A549 (cell line): ENCODE measurements around the gene EIF4G1. TPM values are rescaled to one million over a fixed set of nuclear protein-coding genes. Genes with fewer than 3 reads are reported as not detected.

ENCODE experiments used
- ATAC-seq, 2 experiments: fragments of 200-7000 bp in 1 of 2; fragments of >200 bp in 1 of 2; cut with Nextera tagmentation in 1 of 2; cut with Tn5 transposase in 1 of 2; 3 replicates each; pipeline versions ENCODE4 v1.8.0 to v1.9.1; 2018 to 2020; ENCODE audit warnings: mild to moderate bottlenecking in 1 of 2, moderate library complexity in 1 of 2
- CTCF ChIA-PET: fragments of 300-600 bp; sonication (Branson Sonifier 250); formaldehyde crosslinking; extraction: SDS; loops from one replicate; lab custom pipeline; 2021; ENCODE audit warnings: antibody characterized with exemption, inconsistent platforms; lab: Yijun Ruan, JAX
- POLR2A ChIA-PET: fragments of 350-600 bp; formaldehyde crosslinking; extraction: SDS; loops from one replicate; lab custom pipeline; 2021; ENCODE audit warnings: antibody characterized with exemption, inconsistent platforms; lab: Yijun Ruan, JAX
- DNase-seq, 2 experiments: peaks; one replicate each; pipeline versions ENCODE4 v3.0.0 to v3.0.0-alpha.2; 2011 to 2016; ENCODE audit warnings: low read depth in 1 of 2, low spot score in 1 of 2
- FAIRE-seq: peaks from 2 replicates; lab custom pipeline; 2011; peaks lifted over from hg19 to GRCh38; lab: Jason Lieb, UNC
- H3K27ac ChIP-seq, 2 experiments: fragments of >200 bp; sonication (Bioruptor Twin); formaldehyde crosslinking; 3 replicates each; pipeline ENCODE4 v1.5.1; 2016 to 2017
- H3K4me1 ChIP-seq: fragments of >200 bp; sonication (Bioruptor Twin); formaldehyde crosslinking; 3 replicates; pipeline ENCODE4 v1.6.1; 2016
- H3K4me2 ChIP-seq: fragments of >200 bp; sonication (Bioruptor Twin); formaldehyde crosslinking; 3 replicates; pipeline ENCODE4 v1.6.1; 2016
- H3K4me3 ChIP-seq: fragments of >200 bp; sonication (Bioruptor Twin); formaldehyde crosslinking; 3 replicates; pipeline ENCODE4 v1.5.1; 2016
- H3K9me3 ChIP-seq: fragments of >200 bp; sonication (Bioruptor Twin); formaldehyde crosslinking; 3 replicates; pipeline ENCODE4 v1.6.1; 2016
- BHLHE40 ChIP-seq: IDR thresholded peaks from 2 replicates; pipeline ENCODE4 v1.6.1; 2012; ENCODE audit warnings: low read depth, low read length, inconsistent platforms
- CBX8 ChIP-seq: fragments of 200-600 bp; sonication (generic); IDR thresholded peaks from 2 replicates; pipeline ENCODE4 v1.6.1; 2016
- CEBPB ChIP-seq, 2 experiments: fragments of >200 bp in 1 of 2; sonication (Bioruptor Twin) in 1 of 2; formaldehyde crosslinking in 1 of 2; IDR thresholded peaks; 2 replicates each; pipeline ENCODE4 v1.6.1; 2012 to 2016
- EHF ChIP-seq: fragments of 250-450 bp; sonication (Bioruptor Pico); IDR thresholded peaks from 2 replicates; pipeline ENCODE4 v1.5.0; 2020; ENCODE audit warnings: mild to moderate bottlenecking
- ESRRA ChIP-seq: fragments of 150-350 bp; IDR thresholded peaks from 2 replicates; pipeline ENCODE4 v1.6.1; 2014; ENCODE audit warnings: mild to moderate bottlenecking, low read length, borderline replicate concordance
- FOSL2 ChIP-seq, 2 experiments: fragments of 450-650 bp in 1 of 2; fragments of >200 bp in 1 of 2; sonication (Bioruptor Twin) in 1 of 2; formaldehyde crosslinking; IDR thresholded peaks; 2 replicates each; pipeline versions ENCODE4 v1.5.0 to v1.6.1; 2016 to 2020; ENCODE audit warnings: mild to moderate bottlenecking in 1 of 2, moderate library complexity in 1 of 2
- FOXS1 ChIP-seq: fragments of 250-450 bp; sonication (Bioruptor Pico); IDR thresholded peaks from 2 replicates; pipeline ENCODE4 v1.5.0; 2020; ENCODE audit warnings: mild to moderate bottlenecking, moderate library complexity
- HOXB5 ChIP-seq: fragments of 250-450 bp; sonication (Bioruptor Pico); IDR thresholded peaks from 2 replicates; pipeline ENCODE4 v1.5.0; 2020; ENCODE audit warnings: mild to moderate bottlenecking, moderate library complexity
- KDM5A ChIP-seq: fragments of 200-600 bp; sonication (generic); IDR thresholded peaks from 2 replicates; pipeline ENCODE4 v1.6.1; 2016; ENCODE audit warnings: antibody characterized with exemption, mild to moderate bottlenecking
- MAFK ChIP-seq: fragments of 450-650 bp; IDR thresholded peaks from 2 replicates; pipeline ENCODE4 v1.6.1; 2014; ENCODE audit not compliant: partially characterized antibody
- MAZ ChIP-seq: fragments of 150-350 bp; IDR thresholded peaks from 2 replicates; pipeline ENCODE4 v1.6.1; 2014; ENCODE audit warnings: antibody characterized with exemption, low read depth, low read length, borderline replicate concordance
- MYC ChIP-seq: IDR thresholded peaks from 2 replicates; pipeline ENCODE4 v1.6.1; 2012; ENCODE audit warnings: mild to moderate bottlenecking, inconsistent platforms, low read length, improper control_type of control experiment, borderline replicate concordance
- POLR2AphosphoS2 ChIP-seq: conservative IDR thresholded peaks from 2 replicates; pipeline ENCODE4 v1.6.1; 2012; ENCODE audit warnings: low read length, improper control_type of control experiment, inconsistent platforms
- RFX5 ChIP-seq: fragments of 450-650 bp; IDR thresholded peaks from 2 replicates; pipeline ENCODE4 v1.7.1; 2014; ENCODE audit warnings: antibody characterized with exemption, mild to moderate bottlenecking, moderate library complexity
- RNF2 ChIP-seq: fragments of 200-600 bp; sonication (generic); IDR thresholded peaks from 2 replicates; pipeline ENCODE4 v1.6.1; 2016; ENCODE audit warnings: low read depth, mild to moderate bottlenecking, antibody characterized with exemption, moderate library complexity, borderline replicate concordance
- TFCP2L1 ChIP-seq: fragments of 250-450 bp; sonication (Bioruptor Pico); IDR thresholded peaks from 2 replicates; pipeline ENCODE4 v1.5.0; 2021; ENCODE audit warnings: mild to moderate bottlenecking
- ZFP36 ChIP-seq: fragments of 450-650 bp; IDR thresholded peaks from 2 replicates; pipeline ENCODE4 v1.6.1; 2014; ENCODE audit warnings: borderline replicate concordance; ENCODE audit not compliant: partially characterized antibody
- WGBS: methylation state at CpG from one replicate; pipeline ENCODE4 v1.1.6; 2017; ENCODE audit errors: missing lambda C conversion rate; 5-methylcytosine and 5-hydroxymethylcytosine counted together
- polyA plus RNA-seq, 4 experiments: library from polyadenylated mRNA; depleted of rRNA in 3 of 4; stranded (reverse); fragments of >200 nt; fragmentation: RNase III in 1 of 4; extraction: RNeasy Plus Mini Kit Qiagen cat#74134 plus additional on column Dnase treatment in 1 of 4; gene quantifications; 2 replicates in 3 of 4; 3 replicates in 1 of 4; pipeline ENCODE4 v1.2.3, GENCODE V29; 2011 to 2017
- TF ChIP-seq, protein P1 (sequence below): fragments of 450-650 bp; IDR thresholded peaks from 2 replicates; pipeline ENCODE4 v1.6.1; 2014; ENCODE audit warnings: antibody characterized with exemption
- TF ChIP-seq, protein P2 (sequence below): fragments of 200-600 bp; sonication (generic); IDR thresholded peaks from 2 replicates; pipeline ENCODE4 v1.6.1; 2016; ENCODE audit warnings: antibody characterized with exemption, mild to moderate bottlenecking, moderate library complexity
- TF ChIP-seq, protein P3 (sequence below): fragments of >200 bp; sonication (Bioruptor Twin); formaldehyde crosslinking; IDR thresholded peaks from 2 replicates; pipeline ENCODE4 v1.6.1; 2016
- TF ChIP-seq, protein P4 (sequence below): IDR thresholded peaks from 2 replicates; pipeline ENCODE4 v1.6.1; 2012
- TF ChIP-seq, protein P5 (sequence below): fragments of 150-350 bp; IDR thresholded peaks from 2 replicates; pipeline ENCODE4 v1.6.1; 2014; ENCODE audit warnings: low read depth, mild to moderate bottlenecking, low read length

Gene EIF4G1
- polyA plus RNA-seq, 2 of the 4 experiments (the other 2 are of a cell fraction): 152 to 248 TPM

DNA sequence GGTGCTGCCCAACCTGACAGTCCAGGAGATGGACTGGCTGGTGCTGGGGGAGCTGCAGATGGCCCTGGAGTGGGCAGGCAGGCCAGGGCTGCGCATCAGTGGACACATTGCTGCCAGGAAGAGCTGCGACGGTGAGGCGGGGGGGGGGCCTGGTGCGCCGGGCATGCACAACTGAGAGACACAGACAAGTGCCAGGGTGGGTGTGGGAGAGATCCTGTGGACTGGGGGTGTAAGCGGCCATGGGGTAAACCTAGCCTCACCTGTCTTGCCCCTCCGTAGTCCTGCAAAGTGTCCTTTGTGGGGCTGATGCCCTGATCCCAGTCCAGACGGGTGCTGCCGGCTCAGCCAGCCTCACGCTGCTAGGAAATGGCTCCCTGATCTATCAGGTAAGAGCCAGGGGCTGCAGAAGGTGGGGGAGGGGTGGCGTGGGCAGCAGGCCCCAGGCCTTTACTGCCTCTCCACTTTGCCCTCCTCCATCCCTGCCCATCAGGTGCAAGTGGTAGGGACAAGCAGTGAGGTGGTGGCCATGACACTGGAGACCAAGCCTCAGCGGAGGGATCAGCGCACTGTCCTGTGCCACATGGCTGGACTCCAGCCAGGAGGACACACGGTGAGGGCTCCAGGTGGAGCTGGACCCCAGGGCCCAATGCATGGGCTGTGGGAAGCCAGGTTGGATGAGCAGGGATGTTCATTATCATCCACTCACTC, 68.8 kb downstream of the EIF4G1 start:
- CTCF ChIA-PET: interaction anchor here (0.6 to 3.3 kb wide), 4 partner anchors 11 to 1591 kb away, joined by 3 to 16 read pairs (median 10); no protein-coding TSS in a partner anchor
- ATAC-seq: no peak
- Histone ChIP-seq H3K9me3 (no peaks in the 10 kb centered on the region), H3K4me2 (no peak overlapping the region), H3K4me1 (no peaks in the 10 kb centered on the region), H3K4me3 (no peak overlapping the region), H3K27ac (no peak overlapping the region)
- POLR2A ChIA-PET: no interaction called here
- TF ChIP-seq, protein P1, sequence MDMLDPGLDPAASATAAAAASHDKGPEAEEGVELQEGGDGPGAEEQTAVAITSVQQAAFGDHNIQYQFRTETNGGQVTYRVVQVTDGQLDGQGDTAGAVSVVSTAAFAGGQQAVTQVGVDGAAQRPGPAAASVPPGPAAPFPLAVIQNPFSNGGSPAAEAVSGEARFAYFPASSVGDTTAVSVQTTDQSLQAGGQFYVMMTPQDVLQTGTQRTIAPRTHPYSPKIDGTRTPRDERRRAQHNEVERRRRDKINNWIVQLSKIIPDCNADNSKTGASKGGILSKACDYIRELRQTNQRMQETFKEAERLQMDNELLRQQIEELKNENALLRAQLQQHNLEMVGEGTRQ: no peak
- TF ChIP-seq TFCP2L1 (CRISPR knock-in tag) (no peak), HOXB5 (no peak), EHF (no peak), ESRRA (no peak), FOSL2 (IDR thresholded peaks at IDR 0.05) (no peak), FOSL2 (CRISPR knock-in tag; IDR thresholded peaks at IDR 0.05) (no peak), MYC (no peak), MAZ (no peak)
- TF ChIP-seq, protein P2, sequence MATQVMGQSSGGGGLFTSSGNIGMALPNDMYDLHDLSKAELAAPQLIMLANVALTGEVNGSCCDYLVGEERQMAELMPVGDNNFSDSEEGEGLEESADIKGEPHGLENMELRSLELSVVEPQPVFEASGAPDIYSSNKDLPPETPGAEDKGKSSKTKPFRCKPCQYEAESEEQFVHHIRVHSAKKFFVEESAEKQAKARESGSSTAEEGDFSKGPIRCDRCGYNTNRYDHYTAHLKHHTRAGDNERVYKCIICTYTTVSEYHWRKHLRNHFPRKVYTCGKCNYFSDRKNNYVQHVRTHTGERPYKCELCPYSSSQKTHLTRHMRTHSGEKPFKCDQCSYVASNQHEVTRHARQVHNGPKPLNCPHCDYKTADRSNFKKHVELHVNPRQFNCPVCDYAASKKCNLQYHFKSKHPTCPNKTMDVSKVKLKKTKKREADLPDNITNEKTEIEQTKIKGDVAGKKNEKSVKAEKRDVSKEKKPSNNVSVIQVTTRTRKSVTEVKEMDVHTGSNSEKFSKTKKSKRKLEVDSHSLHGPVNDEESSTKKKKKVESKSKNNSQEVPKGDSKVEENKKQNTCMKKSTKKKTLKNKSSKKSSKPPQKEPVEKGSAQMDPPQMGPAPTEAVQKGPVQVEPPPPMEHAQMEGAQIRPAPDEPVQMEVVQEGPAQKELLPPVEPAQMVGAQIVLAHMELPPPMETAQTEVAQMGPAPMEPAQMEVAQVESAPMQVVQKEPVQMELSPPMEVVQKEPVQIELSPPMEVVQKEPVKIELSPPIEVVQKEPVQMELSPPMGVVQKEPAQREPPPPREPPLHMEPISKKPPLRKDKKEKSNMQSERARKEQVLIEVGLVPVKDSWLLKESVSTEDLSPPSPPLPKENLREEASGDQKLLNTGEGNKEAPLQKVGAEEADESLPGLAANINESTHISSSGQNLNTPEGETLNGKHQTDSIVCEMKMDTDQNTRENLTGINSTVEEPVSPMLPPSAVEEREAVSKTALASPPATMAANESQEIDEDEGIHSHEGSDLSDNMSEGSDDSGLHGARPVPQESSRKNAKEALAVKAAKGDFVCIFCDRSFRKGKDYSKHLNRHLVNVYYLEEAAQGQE: no peak
- FAIRE-seq: no peak
- no peak for DNase-seq
- 84% methylated on average over 8 of the region's 15 CpGs for whole genome bisulfite sequencing

DNA sequence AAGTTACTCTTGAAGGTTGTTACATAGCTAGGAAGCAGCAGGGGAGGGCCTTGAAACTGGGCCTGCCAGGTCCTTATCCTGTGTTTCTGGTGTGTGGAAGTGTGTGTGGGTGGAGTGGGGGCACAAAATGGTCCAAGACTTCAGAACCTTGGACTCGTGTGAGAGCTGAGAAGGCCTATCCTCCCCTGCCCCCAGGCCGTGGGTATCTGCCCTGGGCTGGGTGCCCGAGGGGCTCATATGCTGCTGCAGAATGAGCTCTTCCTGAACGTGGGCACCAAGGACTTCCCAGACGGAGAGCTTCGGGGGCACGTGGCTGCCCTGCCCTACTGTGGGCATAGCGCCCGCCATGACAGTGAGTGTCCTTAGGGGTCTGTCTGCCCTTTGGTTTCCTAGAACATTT, 69.9 kb downstream of the EIF4G1 start:
- TF ChIP-seq BHLHE40: no peak
- TF ChIP-seq, protein P3, sequence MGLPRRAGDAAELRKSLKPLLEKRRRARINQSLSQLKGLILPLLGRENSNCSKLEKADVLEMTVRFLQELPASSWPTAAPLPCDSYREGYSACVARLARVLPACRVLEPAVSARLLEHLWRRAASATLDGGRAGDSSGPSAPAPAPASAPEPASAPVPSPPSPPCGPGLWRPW: no peak
- TF ChIP-seq FOXS1 (CRISPR knock-in tag): no peak
- no peak for TF ChIP-seq RFX5
- TF ChIP-seq, protein P4, sequence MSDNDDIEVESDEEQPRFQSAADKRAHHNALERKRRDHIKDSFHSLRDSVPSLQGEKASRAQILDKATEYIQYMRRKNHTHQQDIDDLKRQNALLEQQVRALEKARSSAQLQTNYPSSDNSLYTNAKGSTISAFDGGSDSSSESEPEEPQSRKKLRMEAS: no peak
- no peak for TF ChIP-seq ZFP36
- TF ChIP-seq CEBPB (IDR thresholded peaks at IDR 0.05): no peak
- TF ChIP-seq KDM5A: no peak
- TF ChIP-seq EHF: no peak
- no peak for TF ChIP-seq RNF2
- no peak for TF ChIP-seq MYC
- no peak for TF ChIP-seq CBX8
- TF ChIP-seq, protein P5, sequence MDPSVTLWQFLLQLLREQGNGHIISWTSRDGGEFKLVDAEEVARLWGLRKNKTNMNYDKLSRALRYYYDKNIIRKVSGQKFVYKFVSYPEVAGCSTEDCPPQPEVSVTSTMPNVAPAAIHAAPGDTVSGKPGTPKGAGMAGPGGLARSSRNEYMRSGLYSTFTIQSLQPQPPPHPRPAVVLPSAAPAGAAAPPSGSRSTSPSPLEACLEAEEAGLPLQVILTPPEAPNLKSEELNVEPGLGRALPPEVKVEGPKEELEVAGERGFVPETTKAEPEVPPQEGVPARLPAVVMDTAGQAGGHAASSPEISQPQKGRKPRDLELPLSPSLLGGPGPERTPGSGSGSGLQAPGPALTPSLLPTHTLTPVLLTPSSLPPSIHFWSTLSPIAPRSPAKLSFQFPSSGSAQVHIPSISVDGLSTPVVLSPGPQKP: no peak
- TF ChIP-seq MAFK: no peak
- TF ChIP-seq, protein P2: no peak
- TF ChIP-seq POLR2AphosphoS2: no peak
- WGBS: 56% methylated on average over 7 of the region's 9 CpGs
- FAIRE-seq: no peak
- DNase-seq: no peak
- H3K4me3 ChIP-seq: no peak overlapping the region
- no peaks in the 10 kb centered on the region for H3K4me1 ChIP-seq
- H3K4me2 ChIP-seq: no peak overlapping the region
- ChIA-PET CTCF (interaction anchor here (0.5 to 3.3 kb wide), 4 partner anchors 13 to 156 kb away, joined by 3 to 16 read pairs (median 8); no protein-coding TSS in a partner anchor), POLR2A (no interaction called here)
- no peak for ATAC-seq
- no peaks in the 10 kb centered on the region for H3K9me3 ChIP-seq
- H3K27ac ChIP-seq: no peak overlapping the region
